ENCODE measurements around the gene CEP44. TPM values are rescaled to one million over a fixed set of nuclear protein-coding genes. Genes with fewer than 3 reads are reported as not detected.
"Not testable (repeated sequence)": the region's sequence is repeated elsewhere in the genome, so short reads cannot be mapped to it uniquely, and the experiment has no call there.

CEP44 gene
- polyA plus RNA-seq, 1 experiment, result 7.4 TPM

DNA sequence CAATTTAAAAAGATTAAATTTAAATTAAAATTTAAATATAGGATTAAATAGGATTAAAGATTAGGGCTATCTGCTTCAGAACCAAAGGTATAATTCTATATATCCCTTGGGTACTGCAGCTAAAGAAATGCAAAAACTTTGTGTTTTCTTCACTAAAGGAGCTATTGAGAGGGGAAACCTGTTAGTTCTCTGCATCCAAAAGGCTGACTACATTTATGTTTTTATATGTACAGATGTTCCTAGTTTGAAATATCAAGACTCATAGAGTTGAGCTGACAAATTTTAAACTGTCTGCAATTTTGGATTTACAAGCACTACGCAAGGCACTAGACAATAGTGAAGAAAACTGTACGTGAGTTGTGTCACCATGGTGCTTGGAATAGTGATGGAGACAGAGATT lies 95.2 kb downstream of the CEP44 start:
- H3K27ac ChIP-seq (ENCODE audit: low read depth, low read length), result no peak overlapping the region
- DNase-seq (ENCODE audit: low read depth, low spot score), result no peak
- ChIA-PET CTCF (no interaction called here), POLR2A (no interaction called here)
- TF ChIP-seq, protein P1, sequence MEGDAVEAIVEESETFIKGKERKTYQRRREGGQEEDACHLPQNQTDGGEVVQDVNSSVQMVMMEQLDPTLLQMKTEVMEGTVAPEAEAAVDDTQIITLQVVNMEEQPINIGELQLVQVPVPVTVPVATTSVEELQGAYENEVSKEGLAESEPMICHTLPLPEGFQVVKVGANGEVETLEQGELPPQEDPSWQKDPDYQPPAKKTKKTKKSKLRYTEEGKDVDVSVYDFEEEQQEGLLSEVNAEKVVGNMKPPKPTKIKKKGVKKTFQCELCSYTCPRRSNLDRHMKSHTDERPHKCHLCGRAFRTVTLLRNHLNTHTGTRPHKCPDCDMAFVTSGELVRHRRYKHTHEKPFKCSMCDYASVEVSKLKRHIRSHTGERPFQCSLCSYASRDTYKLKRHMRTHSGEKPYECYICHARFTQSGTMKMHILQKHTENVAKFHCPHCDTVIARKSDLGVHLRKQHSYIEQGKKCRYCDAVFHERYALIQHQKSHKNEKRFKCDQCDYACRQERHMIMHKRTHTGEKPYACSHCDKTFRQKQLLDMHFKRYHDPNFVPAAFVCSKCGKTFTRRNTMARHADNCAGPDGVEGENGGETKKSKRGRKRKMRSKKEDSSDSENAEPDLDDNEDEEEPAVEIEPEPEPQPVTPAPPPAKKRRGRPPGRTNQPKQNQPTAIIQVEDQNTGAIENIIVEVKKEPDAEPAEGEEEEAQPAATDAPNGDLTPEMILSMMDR (IDR thresholded peaks at IDR 0.05; ENCODE audit: low read depth, low read length), result no peak
- H3K27me3 ChIP-seq (ENCODE audit: control insufficient read depth, insufficient read depth, low read length), result no peaks in the 10 kb centered on the region
- no peak overlapping the region for H3K4me3 ChIP-seq (ENCODE audit: low read depth, low read length)
- no peaks in the 10 kb centered on the region for H3K9me3 ChIP-seq (ENCODE audit: control insufficient read depth, insufficient read depth, low read length)

DNA sequence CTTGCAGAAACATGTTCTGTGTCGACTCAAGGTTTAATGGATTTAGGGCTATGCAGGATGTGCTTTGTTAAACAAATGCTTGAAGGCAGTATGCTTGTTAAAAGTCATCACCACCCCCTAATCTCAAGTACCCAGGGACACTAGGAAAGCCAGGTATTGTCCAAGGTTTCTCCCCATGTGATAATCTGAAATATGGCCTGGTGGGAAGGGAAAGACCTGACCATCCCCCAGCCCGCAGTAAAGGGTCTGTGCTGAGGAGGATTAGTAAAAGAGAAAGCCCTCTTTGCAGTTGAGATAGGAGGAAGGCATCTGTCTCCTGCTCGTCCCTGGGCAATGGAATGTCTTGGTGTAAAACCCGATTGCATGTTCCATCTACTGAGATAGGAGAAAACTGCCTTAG lies 96.5 kb downstream of the CEP44 start:
- DNase-seq (ENCODE audit: low read depth, low spot score); H3K9me3 ChIP-seq (ENCODE audit: control insufficient read depth, insufficient read depth, low read length); CTCF ChIA-PET; H3K27me3 ChIP-seq (ENCODE audit: control insufficient read depth, insufficient read depth, low read length); H3K4me3 ChIP-seq (ENCODE audit: low read depth, low read length); H3K27ac ChIP-seq (ENCODE audit: low read depth, low read length); POLR2A ChIA-PET: not testable (repeated sequence)

DNA sequence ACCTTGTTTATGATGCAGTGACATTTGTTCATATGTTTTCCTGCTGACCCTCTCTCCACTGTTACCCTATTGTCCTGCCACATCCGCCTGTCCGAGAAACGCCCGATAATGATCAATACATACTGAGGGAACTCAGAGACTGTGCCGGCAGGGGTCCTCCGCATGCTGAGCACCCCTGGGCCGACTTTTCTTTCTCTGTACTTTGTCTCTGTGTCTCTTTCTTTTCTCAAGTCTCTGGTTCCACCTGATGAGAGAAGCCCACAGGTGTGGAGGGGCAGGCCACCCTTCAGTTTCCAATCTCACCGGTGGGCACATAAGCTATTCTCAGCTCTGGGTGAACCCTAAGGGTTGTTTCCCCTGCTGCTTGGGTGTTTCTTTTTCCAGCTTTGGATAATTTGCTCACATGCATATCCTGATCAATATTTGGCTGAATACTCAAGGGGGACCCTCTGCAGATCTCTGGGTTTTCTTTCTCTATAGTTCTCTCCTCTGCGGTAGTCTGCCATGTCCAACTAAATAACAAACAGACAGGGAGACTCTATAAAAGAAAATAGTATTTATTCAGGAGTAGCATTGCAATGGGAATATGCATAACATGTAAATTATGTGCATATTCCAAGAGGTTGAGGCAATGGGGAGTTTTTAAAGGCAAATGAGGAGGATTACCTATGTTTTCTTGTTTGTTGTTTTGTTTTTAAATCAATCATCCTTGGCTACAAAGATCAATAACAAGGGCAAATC lies 97.2 kb downstream of the CEP44 start:
- TF ChIP-seq, protein P1 (IDR thresholded peaks at IDR 0.05; ENCODE audit: low read depth, low read length), result no peak
- CTCF ChIA-PET, result interaction anchor here (1.4 kb wide), 1 partner anchor 251 kb away, joined by 3 read pairs; no protein-coding TSS in a partner anchor
- POLR2A ChIA-PET, result no interaction called here
- DNase-seq (ENCODE audit: low read depth, low spot score), result no peak
- Histone ChIP-seq H3K27me3 (ENCODE audit: control insufficient read depth, insufficient read depth, low read length) (no peaks in the 10 kb centered on the region), H3K9me3 (ENCODE audit: control insufficient read depth, insufficient read depth, low read length) (no peaks in the 10 kb centered on the region), H3K4me3 (ENCODE audit: low read depth, low read length) (no peak overlapping the region), H3K27ac (ENCODE audit: low read depth, low read length) (no peak overlapping the region)

- CTCF ChIA-PET, result interaction anchor here (1.4 kb wide), 1 partner anchor 251 kb away, joined by 3 read pairs; no protein-coding TSS in a partner anchor
- Histone ChIP-seq H3K4me3 (ENCODE audit: low read depth, low read length) (no peak overlapping the region), H3K27me3 (ENCODE audit: control insufficient read depth, insufficient read depth, low read length) (no peaks in the 10 kb centered on the region), H3K27ac (ENCODE audit: low read depth, low read length) (no peak overlapping the region), H3K9me3 (ENCODE audit: control insufficient read depth, insufficient read depth, low read length) (no peaks in the 10 kb centered on the region)
- DNase-seq (ENCODE audit: low read depth, low spot score), result no peak
- TF ChIP-seq, protein P1 (IDR thresholded peaks at IDR 0.05; ENCODE audit: low read depth, low read length), result no peak
- POLR2A ChIA-PET, result no interaction called here
Measured at GRCh38 chr4:174381440-174381800, 97.7 kb downstream of the CEP44 start.

Other genes with a start within 250 kb of the CEP44 start
- 22.5 and 28.9 TPM in 2 replicates for gene FBXO8, start 244 bp upstream of the CEP44 start, polyA plus RNA-seq (2011; rRNA removed)
- 0.21 TPM in 1 of 2 replicates, not detected in the other for gene HPGD, start 238.6 kb downstream of the CEP44 start, polyA plus RNA-seq (2011; rRNA removed)

Measured in AG04450 (cell line).